Smooth muscle cell (in vitro differentiated cells): ENCODE results near the gene UCHL5. TPM values are rescaled to one million over a fixed set of nuclear protein-coding genes. Genes with fewer than 3 reads are reported as not detected.
A peak's percentile ranks its signal among the peaks of the same experiment; 100 is the strongest.

Source experiments
- DNase-seq: peaks from one replicate; lab custom pipeline; 2025; ENCODE audit not compliant: unreplicated experiment; lab: John Stamatoyannopoulos, UW
- H2AFZ ChIP-seq: fragments of 200-600 bp; sonication (generic); 2 replicates; pipeline ENCODE4 v1.6.0; 2016; ENCODE audit warnings: antibody characterized with exemption, low read depth, mild to moderate bottlenecking
- H3F3A ChIP-seq: fragments of 200-600 bp; sonication (generic); 2 replicates; pipeline ENCODE4 v1.6.0; 2017; ENCODE audit warnings: antibody characterized with exemption, low read depth
- H3K27ac ChIP-seq: fragments of 200-600 bp; sonication (generic); 2 replicates; pipeline ENCODE4 v1.5.1; 2016; ENCODE audit warnings: low read depth, mild to moderate bottlenecking
- H3K27me3 ChIP-seq: fragments of 200-600 bp; sonication (generic); 2 replicates; pipeline ENCODE4 v1.6.1; 2016; ENCODE audit warnings: low read depth, mild to moderate bottlenecking
- H3K36me3 ChIP-seq: fragments of 200-600 bp; sonication (generic); 2 replicates; pipeline ENCODE4 v1.5.1; 2016; ENCODE audit warnings: low read depth
- H3K4me1 ChIP-seq: fragments of 200-600 bp; sonication (generic); 2 replicates; pipeline ENCODE4 v1.5.1; 2016; ENCODE audit warnings: low read depth
- H3K4me2 ChIP-seq: fragments of 200-600 bp; sonication (generic); 2 replicates; pipeline ENCODE4 v1.6.0; 2016; ENCODE audit warnings: mild to moderate bottlenecking
- H3K4me3 ChIP-seq: fragments of 200-600 bp; sonication (generic); 2 replicates; pipeline ENCODE4 v1.5.1; 2016; ENCODE audit warnings: mild to moderate bottlenecking
- H3K79me2 ChIP-seq: fragments of 200-600 bp; sonication (generic); 2 replicates; pipeline ENCODE4 v1.6.0; 2016; ENCODE audit warnings: low read depth, mild to moderate bottlenecking
- H3K9ac ChIP-seq: fragments of 200-600 bp; sonication (generic); 2 replicates; pipeline ENCODE4 v1.6.0; 2016; ENCODE audit warnings: low read depth
- H3K9me3 ChIP-seq: fragments of 200-600 bp; sonication (generic); replicated peaks from 2 replicates; pipeline ENCODE4 v1.5.1; 2016; ENCODE audit warnings: low read depth
- H4K20me1 ChIP-seq: fragments of 200-600 bp; sonication (generic); 2 replicates; pipeline ENCODE4 v1.6.0; 2016; ENCODE audit warnings: low read depth
- WGBS: methylation state at CpG from one replicate; pipeline ENCODE4 v1.1.7; 2016; ENCODE audit warnings: low lambda C conversion rate; 5-methylcytosine and 5-hydroxymethylcytosine counted together
- polyA plus RNA-seq: library from polyadenylated mRNA; unstranded; fragments of >200 nt; fragmentation: Nextera tagmentation; extraction: Ambion mirVana; gene quantifications from 2 replicates; pipeline ENCODE4 v1.2.1, GENCODE V29; 2016
- total RNA-seq: library from RNA; depleted of rRNA; stranded (reverse); fragments of >200 nt; gene quantifications from 2 replicates; pipeline ENCODE4 v1.2.3, GENCODE V29; 2014
- TF ChIP-seq, protein P1 (sequence below): fragments of 200-600 bp; sonication (generic); IDR thresholded peaks from 2 replicates; pipeline ENCODE4 v1.5.1; 2017; ENCODE audit warnings: borderline replicate concordance, mild to moderate bottlenecking, antibody characterized with exemption; ENCODE audit not compliant: insufficient read depth, poor library complexity, severe bottlenecking

The UCHL5 gene
- total and polyA plus RNA-seq, 2 experiments from 2014 or later, result 22.2 to 35.6 TPM

GRCh38 chr1:193009501-193009900 lies 49.7 kb downstream of the UCHL5 start:
- Histone ChIP-seq H3K4me1 (no peaks in the 10 kb centered on the region), H2AFZ (no peak overlapping the region), H3K79me2 (no peaks in the 10 kb centered on the region), H3F3A (no peaks in the 10 kb centered on the region), H3K27me3 (no peaks in the 10 kb centered on the region), H3K36me3 (no peaks in the 10 kb centered on the region), H3K27ac (no peak overlapping the region), H3K9ac (no peak overlapping the region), H3K4me3 (no peak overlapping the region), H4K20me1 (no peaks in the 10 kb centered on the region), H3K9me3 (no peaks in the 10 kb centered on the region), H3K4me2 (no peak overlapping the region)
- TF ChIP-seq, protein P1, sequence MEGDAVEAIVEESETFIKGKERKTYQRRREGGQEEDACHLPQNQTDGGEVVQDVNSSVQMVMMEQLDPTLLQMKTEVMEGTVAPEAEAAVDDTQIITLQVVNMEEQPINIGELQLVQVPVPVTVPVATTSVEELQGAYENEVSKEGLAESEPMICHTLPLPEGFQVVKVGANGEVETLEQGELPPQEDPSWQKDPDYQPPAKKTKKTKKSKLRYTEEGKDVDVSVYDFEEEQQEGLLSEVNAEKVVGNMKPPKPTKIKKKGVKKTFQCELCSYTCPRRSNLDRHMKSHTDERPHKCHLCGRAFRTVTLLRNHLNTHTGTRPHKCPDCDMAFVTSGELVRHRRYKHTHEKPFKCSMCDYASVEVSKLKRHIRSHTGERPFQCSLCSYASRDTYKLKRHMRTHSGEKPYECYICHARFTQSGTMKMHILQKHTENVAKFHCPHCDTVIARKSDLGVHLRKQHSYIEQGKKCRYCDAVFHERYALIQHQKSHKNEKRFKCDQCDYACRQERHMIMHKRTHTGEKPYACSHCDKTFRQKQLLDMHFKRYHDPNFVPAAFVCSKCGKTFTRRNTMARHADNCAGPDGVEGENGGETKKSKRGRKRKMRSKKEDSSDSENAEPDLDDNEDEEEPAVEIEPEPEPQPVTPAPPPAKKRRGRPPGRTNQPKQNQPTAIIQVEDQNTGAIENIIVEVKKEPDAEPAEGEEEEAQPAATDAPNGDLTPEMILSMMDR, result no peak
- 94% methylated on average over 3 of the region's 3 CpGs for WGBS
- DNase-seq, result no peak

DNA sequence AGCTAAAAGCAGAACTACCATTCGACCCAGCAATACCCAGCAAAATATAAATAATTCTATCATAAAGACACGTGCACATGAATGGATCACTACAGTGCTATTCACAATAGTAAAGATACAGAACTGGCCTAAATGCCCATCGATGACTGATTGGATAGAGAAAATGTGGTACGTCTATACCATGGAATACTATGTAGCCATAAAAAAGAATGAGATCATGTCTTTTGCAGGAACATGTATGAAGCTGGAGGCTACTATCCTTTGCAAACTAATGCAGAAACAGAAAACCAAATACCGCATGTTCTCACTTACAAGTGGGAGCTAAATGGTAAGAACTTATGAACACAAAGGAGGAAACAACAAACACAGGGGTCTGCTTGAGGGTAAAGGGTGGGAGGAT lies 53.4 kb downstream of the UCHL5 start:
- Histone ChIP-seq H3K9me3 (no peaks in the 10 kb centered on the region), H4K20me1 (no peaks in the 10 kb centered on the region), H3F3A (no peaks in the 10 kb centered on the region), H3K4me1 (no peaks in the 10 kb centered on the region), H3K36me3 (no peaks in the 10 kb centered on the region), H3K27ac (no peak overlapping the region), H3K4me2 (no peak overlapping the region), H3K4me3 (no peak overlapping the region), H3K9ac (no peak overlapping the region), H3K27me3 (no peaks in the 10 kb centered on the region), H3K79me2 (no peaks in the 10 kb centered on the region), H2AFZ (no peak overlapping the region)
- 100% methylated on average over 5 of the region's 5 CpGs for WGBS
- TF ChIP-seq, protein P1, result no peak
- DNase-seq, result no peak

DNA sequence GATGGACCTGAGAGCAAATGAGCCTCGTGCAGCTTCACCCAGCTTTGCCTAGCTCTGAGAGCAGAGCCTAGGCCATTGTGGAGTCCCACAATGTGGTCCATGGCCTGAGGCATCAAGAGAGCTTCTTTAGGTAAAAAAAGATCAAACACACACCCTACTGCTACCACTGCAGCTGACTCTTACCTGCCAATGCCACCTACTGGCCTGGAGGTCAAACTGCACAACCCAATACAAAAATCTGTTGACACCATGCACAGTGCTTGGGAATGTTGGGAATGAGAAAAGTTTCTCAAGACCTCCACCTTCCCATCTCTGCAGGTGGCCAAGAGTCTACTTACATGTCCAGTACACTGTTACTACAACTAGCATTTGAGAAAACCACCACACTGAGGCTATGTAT lies 60.6 kb downstream of the UCHL5 start:
- TF ChIP-seq, protein P1, result peak; percentile 15
- no peaks in the 10 kb centered on the region for H3K36me3 ChIP-seq
- 100% methylated on average over 1 of the region's 1 CpG for WGBS
- peaks cover 8% of the 10 kb centered on the region for H3K9me3 ChIP-seq
- H2AFZ ChIP-seq, result no peak overlapping the region
- no peak overlapping the region for H3K4me2 ChIP-seq
- H3K27ac ChIP-seq, result no peak overlapping the region
- H3K79me2 ChIP-seq, result no peaks in the 10 kb centered on the region
- H3F3A ChIP-seq, result no peaks in the 10 kb centered on the region
- H3K9ac ChIP-seq, result no peak overlapping the region
- DNase-seq, result no peak
- H4K20me1 ChIP-seq, result no peaks in the 10 kb centered on the region
- no peaks in the 10 kb centered on the region for H3K4me1 ChIP-seq
- no peaks in the 10 kb centered on the region for H3K27me3 ChIP-seq
- no peak overlapping the region for H3K4me3 ChIP-seq

- DNase-seq, result no peak
- Histone ChIP-seq H3K9me3 (peaks cover 8% of the 10 kb centered on the region), H3K4me3 (no peak overlapping the region), H3F3A (no peaks in the 10 kb centered on the region), H3K4me1 (no peaks in the 10 kb centered on the region), H4K20me1 (no peaks in the 10 kb centered on the region), H3K27me3 (no peaks in the 10 kb centered on the region), H2AFZ (no peak overlapping the region), H3K27ac (peak overlapping the region; percentile 65), H3K9ac (no peak overlapping the region), H3K4me2 (no peak overlapping the region), H3K79me2 (no peaks in the 10 kb centered on the region), H3K36me3 (no peaks in the 10 kb centered on the region)
- WGBS, result 94% methylated on average over 7 of the region's 7 CpGs
- TF ChIP-seq, protein P1, result no peak
Measured at GRCh38 chr1:192994141-192994540, 65.0 kb downstream of the UCHL5 start.
